Activated CD8-positive, alpha-beta T cell treated with anti-CD3 and anti-CD28 coated beads for 36 hours (primary cell): ENCODE data around the gene RBMS3. TPM values are rescaled to one million over a fixed set of nuclear protein-coding genes. Genes with fewer than 3 reads are reported as not detected.

Source experiments
- ATAC-seq: fragments of 200-7000 bp; cut with Tn5 transposase; one replicate; pipeline ENCODE4 v1.10.0; 2021; ENCODE audit warnings: mild to moderate bottlenecking, moderate library complexity
- CTCF ChIA-PET: fragments of 350-600 bp; sonication (Branson Sonifier 250); formaldehyde crosslinking; loops from one replicate; lab custom pipeline; 2021; ENCODE audit warnings: antibody characterized with exemption; lab: Charles Lee
- POLR2A ChIA-PET: fragments of 350-600 bp; sonication (Branson Sonifier 250); formaldehyde crosslinking; loops from one replicate; lab custom pipeline; 2021; ENCODE audit warnings: antibody characterized with exemption; lab: Charles Lee
- DNase-seq: peaks from one replicate; pipeline ENCODE4 v3.0.0-alpha.2; 2020
- H3K27ac Mint-ChIP-seq: one replicate; pipeline ENCODE4 v1.8.0; 2021; ENCODE audit warnings: mild to moderate bottlenecking, mixed read lengths
- H3K27me3 Mint-ChIP-seq: one replicate; pipeline ENCODE4 v1.8.0; 2021; ENCODE audit warnings: mixed read lengths
- H3K36me3 Mint-ChIP-seq: one replicate; pipeline ENCODE4 v1.8.0; 2021; ENCODE audit warnings: low read depth, mixed read lengths
- H3K4me1 Mint-ChIP-seq: one replicate; pipeline ENCODE4 v1.8.0; 2021; ENCODE audit warnings: low read depth, mixed read lengths
- H3K4me3 Mint-ChIP-seq: one replicate; pipeline ENCODE4 v1.8.0; 2021; ENCODE audit warnings: mild to moderate bottlenecking, moderate library complexity, mixed read lengths
- H3K9me3 Mint-ChIP-seq: one replicate; pipeline ENCODE4 v1.8.0; 2021; ENCODE audit warnings: mixed read lengths
- CTCF ChIP-seq: fragments of 200-600 bp; IDR thresholded peaks from one replicate; pipeline ENCODE4 v1.8.0; 2022; ENCODE audit warnings: antibody characterized with exemption, mild to moderate bottlenecking
- intact Hi-C: fragments of 100-400 bp; cut with micrococcal nuclease; formaldehyde crosslinking; loops from one replicate; pipeline ENCODE4 v1.10.0; 2022
- total RNA-seq, 2 experiments: library from RNA; stranded (reverse); gene quantifications; one replicate each; pipeline ENCODE4 v1.2.3, GENCODE V29; 2021

RBMS3 gene
- total RNA-seq, 2 experiments from 2014 or later = 2.3 to 2.8 TPM

- Mint-ChIP-seq H3K4me1 (no peaks in the 10 kb centered on the region), H3K9me3 (no peaks in the 10 kb centered on the region), H3K36me3 (no peaks in the 10 kb centered on the region), H3K27ac (no peak overlapping the region), H3K4me3 (no peak overlapping the region), H3K27me3 (no peaks in the 10 kb centered on the region)
- POLR2A ChIA-PET = no interaction called here
- TF ChIP-seq CTCF = no peak
- DNase-seq = no peak
- CTCF ChIA-PET = no interaction called here
- intact Hi-C loops = no loop called here
- no peak for ATAC-seq
These were observed 327.8 kb downstream of the RBMS3 start for GRCh38 chr3:29608414-29609327.

GRCh38 chr3:29609328-29609811 is 328.5 kb downstream of the RBMS3 start:
- CTCF ChIA-PET = no interaction called here
- ATAC-seq = no peak
- intact Hi-C loops = no loop called here

GRCh38 chr3:29610781-29611180 is 329.9 kb downstream of the RBMS3 start:
- H3K4me1 Mint-ChIP-seq = no peaks in the 10 kb centered on the region
- POLR2A ChIA-PET = no interaction called here
- intact Hi-C loops = no loop called here
- ATAC-seq = no peak
- CTCF ChIA-PET = no interaction called here
- H3K4me3 Mint-ChIP-seq = no peak overlapping the region
- H3K27me3 Mint-ChIP-seq = no peaks in the 10 kb centered on the region
- H3K27ac Mint-ChIP-seq = no peak overlapping the region
- no peaks in the 10 kb centered on the region for H3K9me3 Mint-ChIP-seq
- no peak for TF ChIP-seq CTCF
- DNase-seq = no peak
- H3K36me3 Mint-ChIP-seq = no peaks in the 10 kb centered on the region

More at GRCh38 chr3:29609328-29609811, 328.5 kb downstream of the RBMS3 start:
- TF ChIP-seq CTCF = no peak
- POLR2A ChIA-PET = no interaction called here
- no peak overlapping the region for H3K27ac Mint-ChIP-seq
- H3K27me3 Mint-ChIP-seq = no peaks in the 10 kb centered on the region
- H3K4me1 Mint-ChIP-seq = no peaks in the 10 kb centered on the region
- H3K9me3 Mint-ChIP-seq = no peaks in the 10 kb centered on the region
- no peaks in the 10 kb centered on the region for H3K36me3 Mint-ChIP-seq
- DNase-seq = no peak
- H3K4me3 Mint-ChIP-seq = no peak overlapping the region

GRCh38 chr3:29611252-29611651 is 330.4 kb downstream of the RBMS3 start:
- Mint-ChIP-seq H3K36me3 (no peaks in the 10 kb centered on the region), H3K9me3 (no peaks in the 10 kb centered on the region), H3K4me1 (no peaks in the 10 kb centered on the region), H3K27me3 (no peaks in the 10 kb centered on the region), H3K27ac (no peak overlapping the region), H3K4me3 (no peak overlapping the region)
- POLR2A ChIA-PET = no interaction called here
- CTCF ChIA-PET = no interaction called here
- ATAC-seq = no peak
- no peak for TF ChIP-seq CTCF
- no peak for DNase-seq
- intact Hi-C loops = no loop called here

GRCh38 chr3:29612536-29612935 is 331.7 kb downstream of the RBMS3 start:
- ChIA-PET CTCF (no interaction called here), POLR2A (no interaction called here)
- intact Hi-C loops = no loop called here
- DNase-seq = no peak
- no peak for ATAC-seq
- TF ChIP-seq CTCF = no peak
- H3K27me3 Mint-ChIP-seq = peaks cover 2% of the 10 kb centered on the region
- H3K9me3 Mint-ChIP-seq = no peaks in the 10 kb centered on the region
- H3K4me1 Mint-ChIP-seq = no peaks in the 10 kb centered on the region
- no peak overlapping the region for H3K27ac Mint-ChIP-seq
- H3K36me3 Mint-ChIP-seq = no peaks in the 10 kb centered on the region
- H3K4me3 Mint-ChIP-seq = no peak overlapping the region
